Left lobe of liver (tissue), 2 donors: ENCODE results near the gene PCDHB3. TPM values are rescaled to one million over a fixed set of nuclear protein-coding genes. Genes with fewer than 3 reads are reported as not detected.
"Not testable (repeated sequence)": the region's sequence is repeated elsewhere in the genome, so short reads cannot be mapped to it uniquely, and the experiment has no call there.

Experiments
- ATAC-seq: fragments of 200-7000 bp; cut with Tn5 transposase; one replicate; pipeline ENCODE4 v1.9.1; 2020; ENCODE audit warnings: mild to moderate bottlenecking, moderate library complexity
- DNase-seq: peaks from one replicate; pipeline ENCODE4 v3.0.0-alpha.2; 2020; ENCODE audit warnings: low spot score
- total RNA-seq: library from RNA; stranded (reverse); gene quantifications from one replicate; pipeline ENCODE4 v1.2.1, GENCODE V29; 2021
- donor health status: DM: no; HTN: no; CAD: no; lungs with moderate emphysema.
- donor health status: DM: no; HTN: yes; CAD: no.

PCDHB3 gene
- total RNA-seq, 1 donor from 2014 or later, result 0.15 TPM

- ATAC-seq, result no peak
- no peak for DNase-seq
These were observed 35.5 kb downstream of the PCDHB3 start for GRCh38 chr5:141135718-141136266.

GRCh38 chr5:141137346-141137745 is 37.1 kb downstream of the PCDHB3 start:
- ATAC-seq, result not testable (repeated sequence)

DNA sequence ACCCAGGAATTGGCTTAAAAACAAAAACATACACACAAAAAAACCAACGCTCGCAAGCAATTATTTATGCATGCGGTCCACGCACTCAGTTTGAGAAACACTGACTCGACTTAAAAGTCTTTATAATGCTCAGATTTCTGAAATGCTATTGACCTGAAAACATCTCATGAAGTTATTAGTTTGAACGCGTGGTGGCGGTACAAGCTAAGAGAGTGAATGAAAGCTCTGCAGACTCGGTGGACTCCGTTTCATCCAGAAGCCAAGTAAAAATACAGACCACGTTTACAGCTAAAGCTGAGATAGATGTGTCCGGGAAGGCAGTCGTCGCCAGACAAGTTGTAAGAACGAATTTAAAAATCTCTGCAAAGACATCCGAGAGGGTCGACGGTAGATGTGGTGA is 49.5 kb downstream of the PCDHB3 start, which contains the start of gene PCDHB6:
TSS of gene PCDHB6 (plus strand) at position 246 of the 400 bp plus-strand sequence. CDS start 201 bp downstream, outside the sequence.
- no peak for DNase-seq
- ATAC-seq, result no peak

More at GRCh38 chr5:141137346-141137745, 37.1 kb downstream of the PCDHB3 start:
- not testable (repeated sequence) for DNase-seq

- no peak for ATAC-seq
- no peak for DNase-seq
These were observed 50.1 kb downstream of the PCDHB3 start for GRCh38 chr5:141150224-141150992.

DNA sequence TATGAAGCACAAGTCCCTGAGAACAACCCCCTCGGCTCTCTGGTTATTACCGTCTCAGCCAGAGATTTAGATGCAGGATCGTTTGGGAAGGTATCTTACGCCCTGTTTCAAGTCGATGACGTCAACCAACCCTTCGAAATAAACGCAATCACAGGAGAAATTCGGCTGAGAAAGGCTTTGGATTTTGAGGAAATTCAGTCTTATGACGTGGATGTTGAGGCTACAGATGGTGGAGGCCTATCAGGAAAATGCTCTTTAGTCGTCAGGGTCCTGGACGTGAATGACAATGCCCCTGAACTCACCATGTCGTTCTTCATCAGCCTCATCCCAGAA is 50.7 kb downstream of the PCDHB3 start:
- no peak for ATAC-seq

GRCh38 chr5:141151632-141152031 is 51.4 kb downstream of the PCDHB3 start:
- ATAC-seq, result not testable (repeated sequence)

More for the DNA sequence above, 50.7 kb downstream of the PCDHB3 start:
- DNase-seq, result no peak

GRCh38 chr5:141152096-141152495 is 51.8 kb downstream of the PCDHB3 start:
- not testable (repeated sequence) for ATAC-seq, DNase-seq

More at GRCh38 chr5:141151632-141152031, 51.4 kb downstream of the PCDHB3 start:
- not testable (repeated sequence) for DNase-seq

Other genes with a start within 250 kb of the PCDHB3 start
- gene PCDHA10, start 244.6 kb upstream of the PCDHB3 start, total RNA-seq, result not detected
- gene PCDHA11, start 231.5 kb upstream of the PCDHB3 start, total RNA-seq, result 0.23 TPM
- gene PCDHA12, start 225.2 kb upstream of the PCDHB3 start, total RNA-seq, result 0.08 TPM
- 0.28 TPM for gene PCDHA13, start 218.3 kb upstream of the PCDHB3 start, total RNA-seq
- gene PCDHAC1, start 174.2 kb upstream of the PCDHB3 start, total RNA-seq, result 0.28 TPM
- gene PCDHAC2, start 134.0 kb upstream of the PCDHB3 start, total RNA-seq, result 0.86 TPM
- gene PCDHB1, start 49.1 kb upstream of the PCDHB3 start, total RNA-seq, result not detected
- gene PCDHB2, start 5.9 kb upstream of the PCDHB3 start, total RNA-seq, result 0.08 TPM
- gene PCDHB4, start 21.3 kb downstream of the PCDHB3 start, total RNA-seq, result 0.35 TPM
- 0.33 TPM for gene PCDHB5, start 34.7 kb downstream of the PCDHB3 start, total RNA-seq
- gene PCDHB6, start 49.6 kb downstream of the PCDHB3 start, total RNA-seq, result 0.10 TPM
- 0.25 TPM for gene PCDHB7, start 72.2 kb downstream of the PCDHB3 start, total RNA-seq
- gene PCDHB8, start 77.3 kb downstream of the PCDHB3 start, total RNA-seq, result not detected
- gene PCDHB16, start 81.9 kb downstream of the PCDHB3 start, total RNA-seq, result 0.58 TPM
- 0.05 TPM for gene PCDHB9, start 86.7 kb downstream of the PCDHB3 start, total RNA-seq
- gene PCDHB10, start 91.9 kb downstream of the PCDHB3 start, total RNA-seq, result 0.28 TPM
- 0.20 TPM for gene PCDHB11, start 99.2 kb downstream of the PCDHB3 start, total RNA-seq
- gene PCDHB12, start 108.2 kb downstream of the PCDHB3 start, total RNA-seq, result 0.28 TPM
- 0.65 TPM for gene PCDHB13, start 113.4 kb downstream of the PCDHB3 start, total RNA-seq
- 0.75 TPM for gene PCDHB14, start 122.9 kb downstream of the PCDHB3 start, total RNA-seq
- gene PCDHB15, start 144.9 kb downstream of the PCDHB3 start, total RNA-seq, result 0.38 TPM
- 0.25 TPM for gene SLC25A2, start 203.6 kb downstream of the PCDHB3 start, total RNA-seq
- gene TAF7, start 220.3 kb downstream of the PCDHB3 start, total RNA-seq, result 20.6 TPM
- 0.10 TPM for gene PCDHGA1, start 230.0 kb downstream of the PCDHB3 start, total RNA-seq
- 1.1 TPM for gene PCDHGA2, start 238.3 kb downstream of the PCDHB3 start, total RNA-seq
- 0.60 TPM for gene PCDHGA3, start 243.4 kb downstream of the PCDHB3 start, total RNA-seq
- 0.63 TPM for gene PCDHGB1, start 249.6 kb downstream of the PCDHB3 start, total RNA-seq